IMR-90 (cell line): ENCODE measurements around the gene SCARB1. TPM values are rescaled to one million over a fixed set of nuclear protein-coding genes. Genes with fewer than 3 reads are reported as not detected.

Experiments
- ATAC-seq: fragments of 200-7000 bp; cut with Tn5 transposase; 2 replicates; pipeline ENCODE4 v1.9.1; 2020; ENCODE audit warnings: low read depth, mild to moderate bottlenecking, moderate library complexity
- BruUV-seq: library from RNA; stranded (reverse); fragments of 400-500 nt; replicated peaks from 2 replicates; lab custom pipeline; 2021; lab: Mats Ljungman, UMichigan
- CTCF ChIA-PET: fragments of 300-600 bp; formaldehyde crosslinking; extraction: SDS; loops from one replicate; lab custom pipeline; 2021; ENCODE audit warnings: antibody characterized with exemption; lab: Yijun Ruan, JAX
- POLR2A ChIA-PET: fragments of 300-600 bp; sonication (Branson Sonifier 250); formaldehyde crosslinking; loops from one replicate; lab custom pipeline; 2022; ENCODE audit warnings: antibody characterized with exemption; ENCODE audit not compliant: unreplicated experiment; lab: Charles Lee
- DNase-seq: peaks from one replicate; pipeline ENCODE4 v3.0.0; 2013
- H2AFZ ChIP-seq: replicated peaks from 2 replicates; pipeline ENCODE3; 2013; ENCODE audit warnings: low read length, mild to moderate bottlenecking; ENCODE audit not compliant: poor library complexity
- H2AK5ac ChIP-seq: 2 replicates; pipeline ENCODE4 v1.6.1; 2013; ENCODE audit warnings: low read depth, low read length, inconsistent platforms
- H2AK9ac ChIP-seq: replicated peaks from 2 replicates; pipeline ENCODE3; 2013; ENCODE audit warnings: mild to moderate bottlenecking, low read depth, low read length, moderate library complexity; ENCODE audit not compliant: poor library complexity
- H2BK120ac ChIP-seq: 2 replicates; pipeline ENCODE4 v1.6.1; 2013; ENCODE audit warnings: low read depth, low read length, inconsistent platforms
- H2BK15ac ChIP-seq: 3 replicates; pipeline ENCODE4 v1.6.1; 2013; ENCODE audit warnings: low read depth, low read length, inconsistent platforms
- H2BK20ac ChIP-seq: 2 replicates; pipeline ENCODE4 v1.6.1; 2013; ENCODE audit warnings: low read depth, mild to moderate bottlenecking, inconsistent platforms, low read length, moderate library complexity
- H2BK5ac ChIP-seq: 2 replicates; pipeline ENCODE4 v1.6.1; 2013; ENCODE audit warnings: mild to moderate bottlenecking, low read depth, low read length, inconsistent platforms; ENCODE audit not compliant: poor library complexity, severe bottlenecking
- H3K14ac ChIP-seq: replicated peaks from 2 replicates; pipeline ENCODE4 v1.6.1; 2013; ENCODE audit warnings: low read depth, low read length, inconsistent platforms
- H3K18ac ChIP-seq: 2 replicates; pipeline ENCODE4 v1.6.1; 2013; ENCODE audit warnings: low read depth, low read length, control low read depth
- H3K23ac ChIP-seq: 2 replicates; pipeline ENCODE4 v1.6.1; 2013; ENCODE audit warnings: low read depth, low read length, inconsistent platforms
- H3K27ac ChIP-seq: 2 replicates; pipeline ENCODE4 v1.5.1; 2013; ENCODE audit warnings: mild to moderate bottlenecking, control low read depth, low read length; ENCODE audit not compliant: insufficient read depth
- H3K27me3 ChIP-seq: 2 replicates; pipeline ENCODE4 v1.6.1; 2013; ENCODE audit warnings: low read length; ENCODE audit not compliant: control insufficient read depth, insufficient read depth
- H3K36me3 ChIP-seq: 2 replicates; pipeline ENCODE4 v1.6.1; 2013; ENCODE audit warnings: low read length, mixed read lengths; ENCODE audit not compliant: control insufficient read depth, insufficient read depth
- H3K4ac ChIP-seq: 2 replicates; pipeline ENCODE4 v1.6.1; 2013; ENCODE audit warnings: low read depth, low read length, inconsistent platforms
- H3K4me1 ChIP-seq: 2 replicates; pipeline ENCODE4 v1.6.1; 2013; ENCODE audit warnings: low read length, mixed read lengths; ENCODE audit not compliant: control insufficient read depth, insufficient read depth
- H3K4me2 ChIP-seq: 2 replicates; pipeline ENCODE4 v1.6.1; 2013; ENCODE audit warnings: low read depth, mild to moderate bottlenecking, control low read depth, low read length, moderate library complexity
- H3K4me3 ChIP-seq: 2 replicates; pipeline ENCODE4 v1.5.1; 2013; ENCODE audit warnings: low read depth, mild to moderate bottlenecking, control low read depth, low read length, moderate library complexity; ENCODE audit not compliant: insufficient read depth
- H3K56ac ChIP-seq: 2 replicates; pipeline ENCODE4 v1.6.1; 2013; ENCODE audit warnings: low read length, inconsistent platforms; ENCODE audit not compliant: insufficient read depth; ENCODE audit errors: extremely low read depth
- H3K79me1 ChIP-seq, 2 experiments: 2 replicates each; pipeline ENCODE4 v1.6.1; 2013; ENCODE audit warnings: low read length in 2 of 2, inconsistent platforms in 1 of 2, low read depth in 1 of 2
- H3K9ac ChIP-seq: 2 replicates; pipeline ENCODE4 v1.6.1; 2013; ENCODE audit warnings: low read depth, low read length, control low read depth
- H3K9me1 ChIP-seq: 2 replicates; pipeline ENCODE4 v1.6.1; 2013; ENCODE audit warnings: low read length, inconsistent platforms; ENCODE audit not compliant: insufficient read depth
- H3K9me3 ChIP-seq: 2 replicates; pipeline ENCODE4 v1.6.1; 2013; ENCODE audit warnings: low read length; ENCODE audit not compliant: control insufficient read depth, insufficient read depth
- H4K20me1 ChIP-seq: 2 replicates; pipeline ENCODE4 v1.6.1; 2013; ENCODE audit warnings: low read length, inconsistent platforms; ENCODE audit not compliant: insufficient read depth
- H4K5ac ChIP-seq: 2 replicates; pipeline ENCODE4 v1.6.1; 2013; ENCODE audit warnings: mild to moderate bottlenecking, low read depth, low read length, control low read depth
- H4K8ac ChIP-seq, 2 experiments: 2 replicates each; pipeline ENCODE4 v1.6.1; 2013; ENCODE audit warnings: low read depth in 2 of 2, low read length in 2 of 2, control low read depth in 1 of 2, inconsistent platforms in 1 of 2
- H4K91ac ChIP-seq: 2 replicates; pipeline ENCODE4 v1.6.1; 2013; ENCODE audit warnings: low read depth, low read length, inconsistent platforms; ENCODE audit not compliant: insufficient read depth
- CEBPB ChIP-seq: IDR thresholded peaks from 2 replicates; pipeline ENCODE4 v1.6.1; 2012; ENCODE audit warnings: low read depth, low read length, improper control_type of control experiment
- MAFK ChIP-seq: IDR thresholded peaks from 2 replicates; pipeline ENCODE4 v1.6.1; 2012; ENCODE audit warnings: low read depth, low read length, improper control_type of control experiment
- MXI1 ChIP-seq: IDR thresholded peaks from 2 replicates; pipeline ENCODE4 v1.6.1; 2012; ENCODE audit warnings: low read depth, mild to moderate bottlenecking, low read length, moderate library complexity, borderline replicate concordance
- NFE2L2 ChIP-seq: fragments of 150-350 bp; IDR thresholded peaks from 2 replicates; pipeline ENCODE4 v1.6.1; 2016; ENCODE audit warnings: low read depth, mild to moderate bottlenecking, low read length
- POLR2A ChIP-seq: IDR thresholded peaks from 2 replicates; pipeline ENCODE4 v1.6.1; 2012; ENCODE audit warnings: mild to moderate bottlenecking, low read depth, low read length
- RAD21 ChIP-seq: IDR thresholded peaks from 2 replicates; pipeline ENCODE4 v1.6.1; 2012; ENCODE audit warnings: low read length, improper control_type of control experiment
- RFX5 ChIP-seq: IDR thresholded peaks from 2 replicates; pipeline ENCODE4 v1.8.0; 2012; ENCODE audit warnings: low read depth, mild to moderate bottlenecking, low read length, moderate library complexity
- WGBS, 2 experiments: methylation state at CpG; one replicate each; pipeline versions ENCODE4 v1.1.5 to v1.1.7; 2013; ENCODE audit warnings: missing lambda C conversion rate in 2 of 2; ENCODE audit not compliant: insufficient read length in 1 of 2; ENCODE audit errors: extremely low coverage in 2 of 2; 5-methylcytosine and 5-hydroxymethylcytosine counted together
- dilution Hi-C: fragments of 300-500 bp; cut with HindIII; formaldehyde crosslinking; loops from one replicate; pipeline ENCODE4 v1.14.3; 2018; ENCODE audit warnings: low sequenced_read_pairs; ENCODE audit not compliant: unreplicated experiment
- in situ Hi-C: fragments of 300-500 bp; cut with MboI; formaldehyde crosslinking; loops from 3 replicates; pipeline ENCODE4 v1.14.3; 2019; ENCODE audit warnings: low sequenced_read_pairs, inconsistent platforms, mixed read lengths
- intact Hi-C: fragments of 100-400 bp; cut with micrococcal nuclease; formaldehyde crosslinking; loops from 2 replicates; pipeline ENCODE4 v1.10.0; 2022
- polyA plus RNA-seq, 3 experiments: library from polyadenylated mRNA; depleted of rRNA; stranded (reverse); fragments of >200 nt; gene quantifications; 2 replicates each; pipeline ENCODE4 v1.2.3, GENCODE V29; 2012; ENCODE audit warnings: low replicate concordance in 1 of 3
- total RNA-seq: library from RNA; depleted of rRNA; stranded (reverse); fragments of >200 nt; gene quantifications from 2 replicates; pipeline ENCODE4 v1.2.3, GENCODE V29; 2012
- TF ChIP-seq, protein P1 (sequence below): conservative IDR thresholded peaks from 2 replicates; pipeline ENCODE4 v1.5.1; 2012; ENCODE audit warnings: mild to moderate bottlenecking, low read depth, low read length, improper control_type of control experiment

Gene SCARB1
- total and polyA plus RNA-seq, 2 of the 4 experiments (the other 2 are of a cell fraction) = 3.0 to 24.8 TPM

- H4K5ac ChIP-seq = no peak overlapping the region
- POLR2A ChIA-PET = no interaction called here
- no peak overlapping the region for H4K91ac ChIP-seq
- H2AK9ac ChIP-seq = peak overlapping the region; percentile 9
- H3K4me1 ChIP-seq = no peaks in the 10 kb centered on the region; the same call in 1 of the 2 replicates
- H3K9me3 ChIP-seq = no peaks in the 10 kb centered on the region
- intact Hi-C loops = no loop called here
- CTCF ChIA-PET = no interaction called here
- H3K4me3 ChIP-seq = no peak overlapping the region
- no peak overlapping the region for H3K4me2 ChIP-seq
- no TSS peak for BruUV-seq
- H3K9ac ChIP-seq = no peak overlapping the region
- no peak for TF ChIP-seq RFX5
- TF ChIP-seq RAD21 = no peak
- no peak for TF ChIP-seq POLR2A
- no peak for TF ChIP-seq CEBPB
- TF ChIP-seq MXI1 = no peak
- TF ChIP-seq, protein P1, sequence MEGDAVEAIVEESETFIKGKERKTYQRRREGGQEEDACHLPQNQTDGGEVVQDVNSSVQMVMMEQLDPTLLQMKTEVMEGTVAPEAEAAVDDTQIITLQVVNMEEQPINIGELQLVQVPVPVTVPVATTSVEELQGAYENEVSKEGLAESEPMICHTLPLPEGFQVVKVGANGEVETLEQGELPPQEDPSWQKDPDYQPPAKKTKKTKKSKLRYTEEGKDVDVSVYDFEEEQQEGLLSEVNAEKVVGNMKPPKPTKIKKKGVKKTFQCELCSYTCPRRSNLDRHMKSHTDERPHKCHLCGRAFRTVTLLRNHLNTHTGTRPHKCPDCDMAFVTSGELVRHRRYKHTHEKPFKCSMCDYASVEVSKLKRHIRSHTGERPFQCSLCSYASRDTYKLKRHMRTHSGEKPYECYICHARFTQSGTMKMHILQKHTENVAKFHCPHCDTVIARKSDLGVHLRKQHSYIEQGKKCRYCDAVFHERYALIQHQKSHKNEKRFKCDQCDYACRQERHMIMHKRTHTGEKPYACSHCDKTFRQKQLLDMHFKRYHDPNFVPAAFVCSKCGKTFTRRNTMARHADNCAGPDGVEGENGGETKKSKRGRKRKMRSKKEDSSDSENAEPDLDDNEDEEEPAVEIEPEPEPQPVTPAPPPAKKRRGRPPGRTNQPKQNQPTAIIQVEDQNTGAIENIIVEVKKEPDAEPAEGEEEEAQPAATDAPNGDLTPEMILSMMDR = no peak
- no peak for TF ChIP-seq NFE2L2
- TF ChIP-seq MAFK = no peak
- H2BK15ac ChIP-seq = no peak overlapping the region
- H3K23ac ChIP-seq = no peak overlapping the region
- no peak overlapping the region for H3K27ac ChIP-seq
- H3K27me3 ChIP-seq = no peaks in the 10 kb centered on the region
- ATAC-seq (no peak), DNase-seq (no peak)
- 0 out of 2 replicates have a peak, but pooled peaks cover 6% of the 10 kb centered on the region for H3K9me1 ChIP-seq
- no peak overlapping the region for H4K8ac ChIP-seq
- H2AFZ ChIP-seq = no peak overlapping the region
- H3K4ac ChIP-seq = no peak overlapping the region
- dilution Hi-C loops = no loop called here
- H2AK5ac ChIP-seq = no peak overlapping the region
- H3K14ac ChIP-seq = no peak overlapping the region
- no peaks in the 10 kb centered on the region for H4K20me1 ChIP-seq
- WGBS, 2 experiments = 92% methylated on average over 11 of the region's 14 CpGs; no CpG with 5 or more reads in 1 of the 2 experiments
- no peaks in the 10 kb centered on the region; the same call in 1 of the 2 replicates for H3K36me3 ChIP-seq
- H3K79me1 ChIP-seq = no peaks in the 10 kb centered on the region
- no peak overlapping the region for H3K56ac ChIP-seq
- no peak overlapping the region for H2BK5ac ChIP-seq
- H2BK20ac ChIP-seq = no peak overlapping the region
- H3K18ac ChIP-seq = no peak overlapping the region
- in situ Hi-C loops = no loop called here
- H2BK120ac ChIP-seq = no peak overlapping the region
Measured at GRCh38 chr12:124802361-124802760, 61.3 kb downstream of the SCARB1 start.
